CD4-positive, alpha-beta T cell treated with Interleukin-6 at 100 ng/mL for 8 hours (primary cell): ENCODE data around the gene PRTFDC1.
A peak's percentile ranks its signal among the peaks of the same experiment; 100 is the strongest.
"Not testable (repeated sequence)": the region's sequence is repeated elsewhere in the genome, so short reads cannot be mapped to it uniquely, and the experiment has no call there.

ENCODE experiments used
- DNase-seq: peaks from one replicate; pipeline ENCODE4 v3.0.0-alpha.2; 2020; ENCODE audit warnings: mixed read lengths, low spot score

Gene PRTFDC1

DNA sequence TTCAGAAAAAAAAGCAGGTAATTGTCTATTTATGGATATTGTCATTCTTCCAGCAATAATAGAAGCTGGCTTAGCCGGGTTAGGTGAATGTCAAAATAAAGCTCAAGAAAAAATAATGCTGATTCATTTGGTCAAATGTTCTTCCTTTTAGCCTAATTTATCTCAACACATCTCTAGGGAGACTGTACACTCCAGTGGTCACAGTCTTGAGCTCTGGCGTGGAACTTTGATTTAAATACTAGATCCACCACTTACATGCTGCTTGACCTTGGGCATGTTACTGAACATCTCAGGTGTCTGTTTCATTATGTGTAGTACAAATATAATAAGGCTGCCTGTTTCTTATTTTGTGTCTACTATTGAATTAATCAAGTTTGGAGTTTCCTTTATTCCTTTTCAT lies 22.0 kb downstream of the PRTFDC1 start:
- no peak for DNase-seq

DNA sequence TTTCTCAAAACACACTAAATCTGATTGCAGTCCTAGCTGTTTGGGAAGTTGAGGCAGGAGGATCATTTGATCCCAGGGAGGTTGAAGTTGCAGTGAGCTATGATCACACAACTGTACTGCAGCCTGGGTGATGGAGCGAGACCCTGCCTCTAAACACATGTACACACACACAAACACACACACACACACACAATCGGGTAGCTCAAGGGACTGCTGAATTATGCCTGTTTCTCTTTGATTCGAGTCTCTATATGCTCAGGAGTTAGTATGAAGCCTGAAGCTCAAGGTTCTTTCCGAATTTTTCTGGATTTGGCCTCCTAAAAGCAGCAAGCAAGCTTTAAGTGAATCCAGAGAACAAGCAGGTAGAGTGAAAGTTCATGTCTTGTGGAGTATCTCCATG lies 22.5 kb downstream of the PRTFDC1 start:
- no peak for DNase-seq

GRCh38 chr10:24929056-24929544 lies 23.3 kb downstream of the PRTFDC1 start:
- no peak for DNase-seq

DNA sequence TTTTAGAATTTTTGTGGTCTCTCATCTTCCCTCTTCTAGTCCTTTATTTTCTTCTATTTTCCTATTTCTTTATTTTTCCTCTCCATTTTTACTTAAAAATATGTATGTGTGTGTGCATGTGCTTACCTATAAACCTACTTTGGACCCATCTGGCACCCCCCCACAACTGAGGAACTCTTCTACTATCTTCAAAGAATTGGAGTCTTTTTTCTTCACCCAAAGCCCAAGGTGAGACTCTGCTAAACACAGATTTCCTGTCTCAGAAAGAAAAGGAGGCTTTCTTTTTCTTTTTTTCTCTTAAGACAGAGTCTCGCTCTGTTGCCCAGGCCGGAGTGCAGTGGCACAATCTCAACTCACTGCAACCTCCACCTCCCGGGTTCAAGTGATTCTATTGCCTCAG lies 24.2 kb downstream of the PRTFDC1 start:
- no peak for DNase-seq

DNA sequence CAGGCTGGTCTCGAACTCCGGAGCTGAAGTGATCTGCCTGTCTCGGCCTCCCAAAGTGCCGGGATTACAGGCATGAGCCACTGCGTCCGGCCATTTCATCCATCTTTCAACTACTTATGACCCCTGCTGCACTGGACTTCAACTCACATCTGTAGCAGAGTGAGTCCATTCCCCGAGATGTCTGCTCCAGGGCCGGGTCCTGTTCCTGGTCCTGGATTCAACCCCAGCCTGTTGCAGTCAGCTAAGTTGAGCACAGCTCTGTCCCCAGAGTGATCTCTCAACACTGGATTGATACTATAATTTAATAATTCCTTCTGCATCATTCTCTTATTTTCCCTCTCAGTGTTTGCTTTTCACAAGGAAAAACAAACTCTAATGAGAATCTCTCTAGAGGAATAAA lies 25.8 kb downstream of the PRTFDC1 start:
- no peak for DNase-seq

- DNase-seq: no peak
These were observed 26.6 kb downstream of the PRTFDC1 start for GRCh38 chr10:24925799-24926198.

DNA sequence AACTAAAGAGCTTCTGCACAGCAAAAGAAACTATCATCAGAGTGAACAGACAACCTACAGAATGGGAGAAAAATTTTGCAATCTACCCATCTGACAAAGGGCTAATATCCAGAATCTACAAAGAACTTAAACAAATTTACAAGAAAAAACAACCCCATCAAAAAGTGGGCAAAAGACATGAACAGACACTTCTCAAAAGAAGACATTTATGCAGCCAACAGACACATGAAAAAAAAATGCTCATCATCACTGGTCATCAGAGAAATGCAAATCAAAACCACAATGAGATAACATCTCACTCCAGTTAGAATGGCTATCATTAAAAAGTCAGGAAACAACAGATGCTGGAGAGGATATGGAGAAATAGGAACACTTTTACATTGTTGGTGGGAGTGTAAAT lies 27.9 kb downstream of the PRTFDC1 start:
- DNase-seq: not testable (repeated sequence)

- DNase-seq: not testable (repeated sequence)
These were observed 30.1 kb downstream of the PRTFDC1 start for GRCh38 chr10:24922222-24922868.

DNA sequence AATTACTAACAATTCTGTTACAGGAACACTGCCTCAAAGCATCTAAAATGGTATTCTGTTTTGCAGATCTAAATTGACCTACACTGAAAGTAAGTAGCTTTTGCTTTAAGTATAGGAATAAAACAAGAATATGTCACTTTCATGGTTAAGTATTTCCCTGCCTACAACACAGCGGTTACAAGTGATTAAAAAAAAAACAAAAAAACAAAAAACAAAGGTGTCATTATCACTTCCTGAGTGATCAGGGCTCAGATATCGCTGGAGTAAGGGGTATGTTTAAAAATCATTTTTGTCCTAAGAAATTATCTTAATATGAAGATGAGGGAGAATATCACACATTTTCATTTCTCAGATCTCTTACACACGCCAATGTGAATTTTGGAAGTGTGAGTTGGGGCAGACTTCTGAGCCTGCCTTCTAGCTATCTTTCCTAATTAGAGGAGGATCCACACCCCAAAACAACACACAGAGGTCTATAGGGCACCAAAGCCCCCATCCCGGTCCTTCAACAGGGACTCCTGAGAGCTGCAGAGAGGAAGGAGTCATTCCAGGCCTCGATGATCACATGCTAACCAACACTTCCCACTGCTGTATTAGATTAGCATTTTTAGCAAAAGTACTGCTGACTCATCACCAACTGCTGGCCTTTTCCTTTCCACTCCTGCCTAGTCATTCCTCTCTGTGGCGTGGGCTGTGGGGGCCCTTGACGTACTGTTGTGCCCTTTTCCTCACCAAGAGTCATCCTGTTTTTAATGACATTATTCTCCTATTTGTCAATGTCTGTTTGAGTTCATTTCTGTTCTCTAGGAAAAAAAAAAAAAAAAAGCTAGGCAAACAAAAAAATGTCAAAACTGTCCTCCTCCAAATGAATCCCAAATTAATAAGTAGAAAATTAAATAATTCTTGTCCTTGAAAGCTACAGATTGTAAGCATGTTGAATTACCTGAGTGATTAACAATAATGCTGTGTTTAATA lies 31.2 kb downstream of the PRTFDC1 start:
- DNase-seq: peak; percentile 7

GRCh38 chr10:24920192-24920591 lies 32.2 kb downstream of the PRTFDC1 start:
- not testable (repeated sequence) for DNase-seq

- not testable (repeated sequence) for DNase-seq
These were observed 32.8 kb downstream of the PRTFDC1 start for GRCh38 chr10:24919629-24920028.

DNA sequence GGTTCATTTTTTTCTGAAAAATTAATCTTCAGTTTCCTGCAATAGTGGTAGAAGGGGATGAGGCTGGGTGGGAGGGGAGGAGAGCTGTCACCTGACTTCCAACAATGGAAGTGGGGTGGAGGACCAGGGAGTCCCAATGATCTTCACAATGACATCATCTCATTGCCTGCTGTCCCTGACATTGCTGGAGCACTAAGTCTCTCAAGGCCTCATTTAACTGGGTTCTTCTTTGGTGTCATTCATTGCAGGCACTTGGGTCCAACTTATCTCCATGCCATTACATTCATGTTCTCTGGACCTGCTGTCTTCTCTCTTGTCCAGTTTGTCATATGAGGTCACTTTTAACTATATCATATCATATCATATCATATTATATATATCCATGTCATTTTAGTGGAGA lies 34.4 kb downstream of the PRTFDC1 start:
- DNase-seq: no peak

DNA sequence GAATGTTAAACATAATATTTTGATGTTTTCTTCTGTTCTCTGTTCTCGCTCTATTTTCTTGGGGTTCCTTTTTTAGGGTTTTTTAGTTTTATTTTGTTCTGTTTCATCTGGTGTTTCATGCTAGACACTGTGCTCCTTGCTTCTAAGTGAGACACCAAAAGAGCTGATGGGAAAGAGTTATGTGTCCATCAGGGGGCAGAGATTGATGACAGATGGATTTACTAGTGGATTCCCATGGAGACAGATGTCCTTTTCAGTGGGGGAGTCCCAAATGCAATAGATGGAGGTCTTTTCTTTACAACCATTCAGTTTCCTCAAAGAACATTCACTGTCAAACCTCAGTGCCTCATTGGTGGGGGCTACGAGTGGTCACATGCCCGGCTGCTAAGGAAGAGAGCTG lies 34.9 kb downstream of the PRTFDC1 start:
- no peak for DNase-seq

GRCh38 chr10:24916365-24916764 lies 36.0 kb downstream of the PRTFDC1 start:
- DNase-seq: no peak

DNA sequence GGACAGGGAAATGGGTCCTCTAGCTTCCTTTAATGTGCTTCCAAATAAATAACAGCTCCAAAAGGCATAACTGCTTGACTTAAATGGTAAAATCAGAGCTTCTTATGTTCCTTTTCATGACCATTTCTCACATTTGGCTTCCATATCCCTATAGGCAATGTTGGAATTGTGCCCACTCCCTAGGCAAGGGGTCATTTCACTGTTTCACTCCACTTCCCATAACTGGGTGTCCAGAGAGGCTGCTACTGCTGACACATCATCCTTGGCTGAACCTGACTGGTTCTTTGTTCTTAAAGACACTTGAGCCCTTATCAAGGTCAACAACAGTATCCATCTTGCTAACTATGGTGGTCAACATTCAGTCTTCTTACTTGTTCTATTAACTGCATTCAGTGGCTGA lies 37.1 kb downstream of the PRTFDC1 start:
- no peak for DNase-seq

- DNase-seq: no peak
These were observed 38.3 kb downstream of the PRTFDC1 start for GRCh38 chr10:24914148-24914547.

GRCh38 chr10:24912215-24912614 lies 40.2 kb downstream of the PRTFDC1 start:
- peak; percentile 37 for DNase-seq

DNA sequence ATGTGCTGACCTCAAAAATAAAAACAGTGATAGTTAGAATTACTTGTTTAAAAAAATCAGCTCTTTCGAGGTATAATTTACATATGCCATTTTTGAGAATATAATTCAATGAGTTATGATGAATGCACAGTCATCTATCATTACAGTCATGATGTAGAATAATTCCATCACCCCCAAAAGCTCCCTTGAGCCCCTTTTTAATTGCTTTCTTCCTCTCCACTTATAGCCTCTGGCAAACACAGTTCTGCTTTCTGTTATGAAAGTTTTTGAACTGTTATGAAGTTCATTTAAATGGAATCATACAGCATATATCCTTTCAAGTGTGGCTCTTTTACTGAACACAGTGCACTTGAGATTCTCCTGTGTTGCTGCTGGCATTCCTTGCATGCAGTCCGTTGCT lies 41.4 kb downstream of the PRTFDC1 start:
- DNase-seq: no peak

GRCh38 chr10:24910574-24910973 lies 41.8 kb downstream of the PRTFDC1 start:
- DNase-seq: no peak

DNA sequence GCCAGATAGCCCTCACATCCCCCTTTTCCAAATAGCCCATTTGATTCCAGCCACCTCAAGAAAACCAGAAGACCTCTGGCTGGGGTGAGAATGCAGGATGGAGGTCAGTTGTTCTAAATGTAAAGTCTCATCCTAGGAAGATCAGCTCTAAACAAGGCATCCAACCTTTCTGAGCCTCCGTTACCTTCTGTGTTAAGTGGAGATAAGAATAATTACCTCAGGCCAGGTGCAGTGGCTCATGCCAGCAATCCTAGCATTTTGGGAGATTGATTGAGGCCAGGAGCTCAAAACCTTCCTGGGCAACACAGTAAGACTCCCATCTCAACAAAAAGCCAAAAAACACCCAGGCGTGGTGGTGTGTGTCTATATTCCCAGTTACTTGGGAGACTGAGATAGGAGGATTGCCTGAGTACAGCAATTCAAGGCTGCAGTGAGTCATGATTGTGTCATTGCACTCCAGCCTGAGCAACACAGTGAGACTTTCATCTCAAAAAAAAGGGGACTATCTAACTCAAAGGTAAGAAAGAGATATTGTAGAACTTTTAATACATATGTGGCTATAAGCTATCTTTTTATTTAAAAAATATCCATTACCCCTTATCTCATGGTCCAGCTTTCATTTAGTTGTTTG lies 43.5 kb downstream of the PRTFDC1 start:
- DNase-seq: no peak

- no peak for DNase-seq
These were observed 44.5 kb downstream of the PRTFDC1 start for GRCh38 chr10:24907956-24908355.

GRCh38 chr10:24906372-24906771 lies 46.0 kb downstream of the PRTFDC1 start:
- no peak for DNase-seq

DNA sequence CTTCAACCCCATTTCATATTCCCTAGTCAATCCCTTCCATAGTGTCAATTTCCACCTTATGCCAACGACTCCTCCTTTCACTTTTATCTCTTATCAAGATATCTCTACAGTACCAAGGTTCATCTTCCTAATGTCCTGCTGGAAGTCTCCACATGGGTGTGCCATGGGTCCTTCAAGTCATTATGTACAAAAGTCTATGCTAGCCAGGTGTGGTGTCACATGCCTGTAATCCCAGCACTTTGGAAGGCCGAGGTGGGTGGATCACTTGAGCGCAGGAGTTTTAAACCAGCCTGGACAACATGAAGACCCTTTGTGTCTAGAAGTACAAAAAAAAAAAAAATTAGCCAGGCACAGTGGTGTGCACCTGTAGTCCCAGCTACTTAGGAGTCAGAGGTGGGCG lies 47.6 kb downstream of the PRTFDC1 start:
- DNase-seq: no peak
